ENCODE data around the gene TFIP11.

- TF ChIP-seq CTCF (IDR thresholded peaks at IDR 0.05), result no peak
- TF ChIP-seq ZFX (IDR thresholded peaks at IDR 0.05; ENCODE audit: borderline replicate concordance), result no peak
These were observed 4.1 kb downstream of the TFIP11 start for GRCh38 chr22:26508148-26508547.

Data from 22Rv1 (cell line).